ENCODE data around the gene SLC8B1. TPM values are rescaled to one million over a fixed set of nuclear protein-coding genes. Genes with fewer than 3 reads are reported as not detected.
"Not testable (repeated sequence)": the region's sequence is repeated elsewhere in the genome, so short reads cannot be mapped to it uniquely, and the experiment has no call there.

Gene SLC8B1
- total RNA-seq, 1 experiment from 2014 or later, result 34.1 TPM

- peak within 1 kb of the TSS; percentile 86 for H3K4me3 ChIP-seq (ENCODE audit: low read length)
- intact Hi-C loops (cut with micrococcal nuclease), result loop anchor here (1.0 to 5.0 kb wide), 4 partner anchors 23 to 161 kb away; partner anchors contain the start of genes SDSL and SLC8B1
- peaks cover 4% of the 10 kb centered on the region for H3F3A ChIP-seq (ENCODE audit: low read length, unreplicated experiment)
- H3K79me2 ChIP-seq (ENCODE audit: low read length), result peaks cover 25% of the 10 kb centered on the region
- ChIA-PET POLR2A (ENCODE audit: unreplicated experiment) (no interaction called here), CTCF (interaction anchor here (0.5 kb wide), 1 partner anchor 161 kb away, joined by 7 read pairs; no protein-coding TSS in a partner anchor)
- TF ChIP-seq, protein P1, sequence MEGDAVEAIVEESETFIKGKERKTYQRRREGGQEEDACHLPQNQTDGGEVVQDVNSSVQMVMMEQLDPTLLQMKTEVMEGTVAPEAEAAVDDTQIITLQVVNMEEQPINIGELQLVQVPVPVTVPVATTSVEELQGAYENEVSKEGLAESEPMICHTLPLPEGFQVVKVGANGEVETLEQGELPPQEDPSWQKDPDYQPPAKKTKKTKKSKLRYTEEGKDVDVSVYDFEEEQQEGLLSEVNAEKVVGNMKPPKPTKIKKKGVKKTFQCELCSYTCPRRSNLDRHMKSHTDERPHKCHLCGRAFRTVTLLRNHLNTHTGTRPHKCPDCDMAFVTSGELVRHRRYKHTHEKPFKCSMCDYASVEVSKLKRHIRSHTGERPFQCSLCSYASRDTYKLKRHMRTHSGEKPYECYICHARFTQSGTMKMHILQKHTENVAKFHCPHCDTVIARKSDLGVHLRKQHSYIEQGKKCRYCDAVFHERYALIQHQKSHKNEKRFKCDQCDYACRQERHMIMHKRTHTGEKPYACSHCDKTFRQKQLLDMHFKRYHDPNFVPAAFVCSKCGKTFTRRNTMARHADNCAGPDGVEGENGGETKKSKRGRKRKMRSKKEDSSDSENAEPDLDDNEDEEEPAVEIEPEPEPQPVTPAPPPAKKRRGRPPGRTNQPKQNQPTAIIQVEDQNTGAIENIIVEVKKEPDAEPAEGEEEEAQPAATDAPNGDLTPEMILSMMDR (conservative IDR thresholded peaks at IDR 0.05; ENCODE audit: low read depth, low read length), result no peak
- TF ChIP-seq EZH2phosphoT487 (IDR thresholded peaks at IDR 0.05; ENCODE audit: borderline replicate concordance, low read length) (no peak), EZH2 (IDR thresholded peaks at IDR 0.05; ENCODE audit: low read length, unreplicated experiment) (no peak)
- DNase-seq, result peak; percentile 93
- BruUV-seq (replicated peaks), result no TSS peak
- H3K9me2 ChIP-seq (replicated peaks; ENCODE audit: low read length), result no peaks in the 10 kb centered on the region
- H3K36me3 ChIP-seq (ENCODE audit: low read depth, low read length), result no peaks in the 10 kb centered on the region
- peaks cover 12% of the 10 kb centered on the region for H3K4me1 ChIP-seq (ENCODE audit: insufficient read depth, low read length)
- no peaks in the 10 kb centered on the region for H3K27me3 ChIP-seq (ENCODE audit: low read length)
- H3K27ac ChIP-seq (ENCODE audit: low read length), result peak within 1 kb of the TSS; percentile 13; the same call in 1 of the 2 replicates
- peak within 1 kb of the TSS; percentile 81 for H3K9ac ChIP-seq (ENCODE audit: low read length)
- peak within 1 kb of the TSS; percentile 86 for H3K4me2 ChIP-seq (ENCODE audit: low read length)
- no peaks in the 10 kb centered on the region for H3K9me3 ChIP-seq (ENCODE audit: low read length)
- peak; percentile 91 for ATAC-seq
- H2AFZ ChIP-seq (ENCODE audit: low read length), result peak within 1 kb of the TSS; percentile 89
- H4K20me1 ChIP-seq (ENCODE audit: low read length), result peaks cover 12% of the 10 kb centered on the region; the same call in 1 of the 2 replicates
These were observed 23.6 kb upstream of the SLC8B1 start, which contains the start of gene PLBD2 for GRCh38 chr12:113358381-113359132. Gene PLBD2 (plus strand): TSS chr12:113358587. CDS start chr12:113358601, 14 bp downstream.

GRCh38 chr12:113354192-113354591 lies 19.3 kb upstream of the SLC8B1 start:
- ATAC-seq; H3K27me3 ChIP-seq (ENCODE audit: low read length); H3K9ac ChIP-seq (ENCODE audit: low read length); H3K4me2 ChIP-seq (ENCODE audit: low read length); H3K9me2 ChIP-seq (replicated peaks; ENCODE audit: low read length); H3K4me1 ChIP-seq (ENCODE audit: insufficient read depth, low read length); DNase-seq; intact Hi-C loops (cut with micrococcal nuclease); H3K9me3 ChIP-seq (ENCODE audit: low read length); H2AFZ ChIP-seq (ENCODE audit: low read length); H3K79me2 ChIP-seq (ENCODE audit: low read length); H3F3A ChIP-seq (ENCODE audit: low read length, unreplicated experiment); POLR2A ChIA-PET (ENCODE audit: unreplicated experiment); H3K4me3 ChIP-seq (ENCODE audit: low read length); H3K27ac ChIP-seq (ENCODE audit: low read length); BruUV-seq (replicated peaks); H4K20me1 ChIP-seq (ENCODE audit: low read length); H3K36me3 ChIP-seq (ENCODE audit: low read depth, low read length): not testable (repeated sequence)
- CTCF ChIA-PET, result interaction anchor here (1.0 kb wide), 1 partner anchor 71 kb away, joined by 3 read pairs; no protein-coding TSS in a partner anchor

DNA sequence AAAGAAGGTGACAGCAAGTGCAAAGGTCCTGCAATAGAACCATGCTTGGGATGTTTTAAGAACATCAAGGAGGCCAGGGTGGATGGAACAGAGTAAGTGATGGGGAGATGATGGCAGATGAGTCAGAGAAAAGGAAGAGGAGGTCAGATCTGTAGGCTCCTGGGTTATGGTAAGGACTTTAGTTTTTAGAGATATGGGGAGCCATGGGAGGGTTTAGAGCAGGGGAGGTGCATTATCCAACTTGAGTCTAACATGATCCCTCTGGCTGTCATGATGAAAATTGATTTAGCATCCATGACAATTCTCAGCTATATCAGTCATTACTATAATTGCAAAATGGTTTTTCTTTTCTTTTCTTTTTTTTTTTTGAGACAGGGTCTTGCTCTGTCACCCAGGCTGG lies 16.2 kb upstream of the SLC8B1 start:
- Histone ChIP-seq H3K9me2 (replicated peaks; ENCODE audit: low read length) (no peaks in the 10 kb centered on the region), H3K27me3 (ENCODE audit: low read length) (no peaks in the 10 kb centered on the region), H3K36me3 (ENCODE audit: low read depth, low read length) (no peaks in the 10 kb centered on the region), H3K9ac (ENCODE audit: low read length) (no peak overlapping the region), H4K20me1 (ENCODE audit: low read length) (no peaks in the 10 kb centered on the region), H3K27ac (ENCODE audit: low read length) (no peak overlapping the region), H3K9me3 (ENCODE audit: low read length) (no peaks in the 10 kb centered on the region), H3K4me3 (ENCODE audit: low read length) (no peak overlapping the region), H3K4me2 (ENCODE audit: low read length) (no peak overlapping the region), H3K4me1 (ENCODE audit: insufficient read depth, low read length) (no peaks in the 10 kb centered on the region), H3K79me2 (ENCODE audit: low read length) (no peaks in the 10 kb centered on the region), H3F3A (ENCODE audit: low read length, unreplicated experiment) (no peaks in the 10 kb centered on the region), H2AFZ (ENCODE audit: low read length) (no peak overlapping the region)
- ChIA-PET POLR2A (ENCODE audit: unreplicated experiment) (no interaction called here), CTCF (no interaction called here)
- TF ChIP-seq, protein P1 (conservative IDR thresholded peaks at IDR 0.05; ENCODE audit: low read depth, low read length), result no peak
- TF ChIP-seq EZH2phosphoT487 (IDR thresholded peaks at IDR 0.05; ENCODE audit: borderline replicate concordance, low read length), result no peak
- TF ChIP-seq EZH2 (IDR thresholded peaks at IDR 0.05; ENCODE audit: low read length, unreplicated experiment), result no peak
- ATAC-seq (no peak), DNase-seq (no peak)
- BruUV-seq (replicated peaks), result no TSS peak
- intact Hi-C loops (cut with micrococcal nuclease), result no loop called here
